CD4-positive, alpha-beta T cell (primary cell): ENCODE measurements around the gene CHD9. TPM values are rescaled to one million over a fixed set of nuclear protein-coding genes. Genes with fewer than 3 reads are reported as not detected.

Experiments used
- ATAC-seq: fragments of 200-7000 bp; cut with Tn5 transposase; one replicate; pipeline ENCODE4 v1.10.0; 2022; ENCODE audit warnings: mild to moderate bottlenecking; ENCODE audit not compliant: poor library complexity
- CTCF ChIA-PET: fragments of 350-600 bp; sonication (Branson Sonifier 250); formaldehyde crosslinking; loops from one replicate; lab custom pipeline; 2021; ENCODE audit warnings: antibody characterized with exemption, inconsistent platforms; lab: Charles Lee
- POLR2A ChIA-PET: fragments of 350-600 bp; sonication (Branson Sonifier 250); formaldehyde crosslinking; loops from one replicate; lab custom pipeline; 2021; ENCODE audit warnings: antibody characterized with exemption, inconsistent platforms; lab: Charles Lee
- DNase-seq, 14 experiments: peaks; one replicate each; pipeline ENCODE4 v3.0.0-alpha.2; 2013 to 2020; ENCODE audit warnings: mixed read lengths in 2 of 14
- H3K27ac ChIP-seq, 2 donors: one replicate each; pipeline versions ENCODE4 v1.5.1 to v1.7.0; 2013; ENCODE audit warnings: low read length in 2 of 2, low read depth in 1 of 2, mild to moderate bottlenecking in 1 of 2
- H3K27me3 ChIP-seq, 2 experiments: 1 replicate in 1 of 2; 2 replicates in 1 of 2; pipeline versions ENCODE4 v1.6.1 to v1.7.0; 2013; ENCODE audit warnings: low read length in 2 of 2, control low read depth in 1 of 2, mild to moderate bottlenecking in 1 of 2, moderate library complexity in 1 of 2; ENCODE audit not compliant: insufficient read depth in 2 of 2, control insufficient read depth in 1 of 2
- H3K36me3 ChIP-seq: one replicate; pipeline ENCODE4 v1.6.1; 2013; ENCODE audit warnings: low read length, control low read depth; ENCODE audit not compliant: insufficient read depth
- H3K4me1 ChIP-seq: one replicate; pipeline ENCODE4 v1.6.1; 2013; ENCODE audit warnings: low read length, control low read depth; ENCODE audit not compliant: insufficient read depth
- H3K4me3 ChIP-seq: one replicate; pipeline ENCODE4 v1.5.1; 2013; ENCODE audit warnings: mild to moderate bottlenecking, low read length, moderate library complexity
- H3K9me3 ChIP-seq, 2 experiments: 1 replicate in 1 of 2; 2 replicates in 1 of 2; pipeline versions ENCODE4 v1.6.1 to v1.7.0; 2013; ENCODE audit warnings: low read length in 2 of 2, mild to moderate bottlenecking in 2 of 2, control low read depth in 1 of 2, moderate library complexity in 1 of 2; ENCODE audit not compliant: control insufficient read depth in 1 of 2, insufficient read depth in 1 of 2
- H3K27ac Mint-ChIP-seq: one replicate; pipeline ENCODE4 v1.8.0; 2020; ENCODE audit warnings: mixed read lengths
- H3K27me3 Mint-ChIP-seq: one replicate; pipeline ENCODE4 v1.8.0; 2021; ENCODE audit warnings: mixed read lengths
- H3K36me3 Mint-ChIP-seq: one replicate; pipeline ENCODE4 v1.8.0; 2021; ENCODE audit warnings: low read depth, mixed read lengths
- H3K4me1 Mint-ChIP-seq: one replicate; pipeline ENCODE4 v1.8.0; 2021; ENCODE audit warnings: low read depth, mixed read lengths
- H3K4me3 Mint-ChIP-seq: one replicate; pipeline ENCODE4 v1.8.0; 2020; ENCODE audit warnings: mild to moderate bottlenecking, mixed read lengths
- H3K9me3 Mint-ChIP-seq: one replicate; pipeline ENCODE4 v1.8.0; 2020; ENCODE audit warnings: mixed read lengths
- CTCF ChIP-seq: fragments of 200-600 bp; IDR thresholded peaks from one replicate; pipeline ENCODE4 v1.8.0; 2022; ENCODE audit warnings: antibody characterized with exemption, mild to moderate bottlenecking
- intact Hi-C, 2 experiments: fragments of 100-400 bp; cut with DNase I in 1 of 2; cut with micrococcal nuclease in 1 of 2; formaldehyde crosslinking; loops; one replicate each; pipeline versions ENCODE4 v1.15.1 to v1.9.0; 2023 to 2025; cut with DNase I, micrococcal nuclease
- total RNA-seq, 174 experiments: library from RNA in 2 of 174; stranded (reverse) in 2 of 174; gene quantifications; one replicate each; pipeline ENCODE4 v1.2.3 and lab custom pipeline; 2021 to 2026

CHD9 gene
- total RNA-seq, 2 experiments from 2014 or later: 28.2 to 28.8 TPM

GRCh38 chr16:53059672-53060071 is 4.9 kb downstream of the CHD9 start:
- TF ChIP-seq CTCF: no peak
- Mint-ChIP-seq H3K27ac (no peak overlapping the region), H3K36me3 (no peaks in the 10 kb centered on the region), H3K27me3 (no peaks in the 10 kb centered on the region), H3K4me1 (peaks cover 18% of the 10 kb centered on the region), H3K4me3 (no peak overlapping the region), H3K9me3 (no peaks in the 10 kb centered on the region)
- intact Hi-C loops: loop anchor here in 1 of 2 experiments (10.0 kb wide), 1 partner anchor 345 kb away; no protein-coding TSS in a partner anchor
- H3K4me1 ChIP-seq: peaks cover 27% of the 10 kb centered on the region
- ChIA-PET CTCF (no interaction called here), POLR2A (no interaction called here)
- no peak overlapping the region for H3K4me3 ChIP-seq
- no peaks in the 10 kb centered on the region for H3K9me3 ChIP-seq
- no peaks in the 10 kb centered on the region for H3K36me3 ChIP-seq
- no peak overlapping the region for H3K27ac ChIP-seq
- ATAC-seq: no peak
- DNase-seq: no peak
- H3K27me3 ChIP-seq: no peaks in the 10 kb centered on the region

GRCh38 chr16:53061256-53061655 is 6.5 kb downstream of the CHD9 start:
- no peaks in the 10 kb centered on the region for H3K9me3 ChIP-seq
- ATAC-seq (no peak), DNase-seq (no peak)
- Mint-ChIP-seq H3K4me1 (peaks cover 11% of the 10 kb centered on the region), H3K36me3 (no peaks in the 10 kb centered on the region), H3K9me3 (no peaks in the 10 kb centered on the region), H3K27me3 (no peaks in the 10 kb centered on the region), H3K4me3 (no peak overlapping the region), H3K27ac (no peak overlapping the region)
- no peaks in the 10 kb centered on the region for H3K27me3 ChIP-seq
- no peak overlapping the region for H3K4me3 ChIP-seq
- intact Hi-C loops: no loop called here
- ChIA-PET CTCF (no interaction called here), POLR2A (no interaction called here)
- no peak for TF ChIP-seq CTCF
- H3K4me1 ChIP-seq: peaks cover 22% of the 10 kb centered on the region
- H3K36me3 ChIP-seq: no peaks in the 10 kb centered on the region
- no peak overlapping the region for H3K27ac ChIP-seq

- Histone ChIP-seq H3K9me3 (no peaks in the 10 kb centered on the region), H3K36me3 (no peaks in the 10 kb centered on the region), H3K27ac (no peak overlapping the region), H3K27me3 (no peaks in the 10 kb centered on the region), H3K4me1 (peaks cover 19% of the 10 kb centered on the region), H3K4me3 (no peak overlapping the region)
- Mint-ChIP-seq H3K36me3 (no peaks in the 10 kb centered on the region), H3K4me3 (no peak overlapping the region), H3K4me1 (peaks cover 11% of the 10 kb centered on the region), H3K9me3 (no peaks in the 10 kb centered on the region), H3K27me3 (no peaks in the 10 kb centered on the region), H3K27ac (no peak overlapping the region)
- POLR2A ChIA-PET: no interaction called here
- intact Hi-C loops: no loop called here
- CTCF ChIA-PET: no interaction called here
- no peak for TF ChIP-seq CTCF
- peak in 4 of 14 experiments; percentile 12 to 46 (median 24) for DNase-seq
- peak; percentile 32 for ATAC-seq
These were observed 6.9 kb downstream of the CHD9 start for GRCh38 chr16:53061701-53062159.
